Measurements from ENCODE around the gene DUSP1.

The DUSP1 gene

GRCh38 chr5:172739375-172739774 lies 31.6 kb downstream of the DUSP1 start:
- no peak for DNase-seq

GRCh38 chr5:172736508-172737135 lies 34.4 kb downstream of the DUSP1 start:
- no peak for DNase-seq

GRCh38 chr5:172735141-172735831 lies 35.7 kb downstream of the DUSP1 start:
- no peak for DNase-seq

- no peak for DNase-seq
These were observed 37.0 kb downstream of the DUSP1 start for GRCh38 chr5:172733974-172734346.

GRCh38 chr5:172733131-172733973 lies 37.6 kb downstream of the DUSP1 start:
- no peak for DNase-seq

GRCh38 chr5:172732201-172732865 lies 38.7 kb downstream of the DUSP1 start:
- no peak for DNase-seq

GRCh38 chr5:172731680-172732074 lies 39.3 kb downstream of the DUSP1 start:
- DNase-seq = no peak

- no peak for DNase-seq
These were observed 39.9 kb downstream of the DUSP1 start for GRCh38 chr5:172730981-172731679.

- no peak for DNase-seq
These were observed 40.8 kb downstream of the DUSP1 start for GRCh38 chr5:172730222-172730621.

GRCh38 chr5:172729588-172729987 lies 41.4 kb downstream of the DUSP1 start:
- no peak for DNase-seq

GRCh38 chr5:172728481-172729241 lies 42.3 kb downstream of the DUSP1 start:
- no peak for DNase-seq

GRCh38 chr5:172727551-172727950 lies 43.4 kb downstream of the DUSP1 start:
- DNase-seq = no peak

- no peak for DNase-seq
These were observed 44.0 kb downstream of the DUSP1 start for GRCh38 chr5:172726966-172727365.

GRCh38 chr5:172725785-172726184 lies 45.2 kb downstream of the DUSP1 start:
- DNase-seq = no peak

GRCh38 chr5:172725273-172725672 lies 45.7 kb downstream of the DUSP1 start:
- DNase-seq = no peak

- DNase-seq = peak; percentile 29 to 36
These were observed 46.5 kb downstream of the DUSP1 start for GRCh38 chr5:172724242-172725183.

- peak in 1 of 2 donors; percentile 60 for DNase-seq
These were observed 47.5 kb downstream of the DUSP1 start for GRCh38 chr5:172723508-172723907.

- DNase-seq = no peak
These were observed 48.6 kb downstream of the DUSP1 start for GRCh38 chr5:172722327-172722815.

- no peak for DNase-seq
These were observed 49.3 kb downstream of the DUSP1 start for GRCh38 chr5:172721455-172722326.

Data from hippocampal formation (tissue), 2 donors.